Natural killer cell (primary cell): ENCODE results near the gene GSG1L. TPM values are rescaled to one million over a fixed set of nuclear protein-coding genes. Genes with fewer than 3 reads are reported as not detected.

Source experiments
- ATAC-seq, 3 donors: fragments of 150-1000 bp in 2 of 3; fragments of 200-7000 bp in 1 of 3; cut with Tn5 transposase; 1 replicate in 1 of 3; 2 replicates in 2 of 3; pipeline ENCODE4 v1.10.0; 2021; ENCODE audit warnings: mild to moderate bottlenecking in 2 of 3, moderate library complexity in 2 of 3
- DNase-seq, 2 donors: peaks; one replicate each; pipeline versions ENCODE4 v3.0.0 to v3.0.0-alpha.2; 2013 to 2021; ENCODE audit warnings: mixed read lengths in 1 of 2
- H3K27ac ChIP-seq: one replicate; pipeline ENCODE4 v1.5.1; 2013; ENCODE audit warnings: mild to moderate bottlenecking, low read length
- H3K27me3 ChIP-seq: one replicate; pipeline ENCODE4 v1.6.1; 2013; ENCODE audit warnings: low read length; ENCODE audit not compliant: control insufficient read depth, insufficient read depth
- H3K36me3 ChIP-seq: one replicate; pipeline ENCODE4 v1.6.1; 2013; ENCODE audit warnings: low read length; ENCODE audit not compliant: control insufficient read depth, insufficient read depth
- H3K4me1 ChIP-seq: one replicate; pipeline ENCODE4 v1.6.1; 2013; ENCODE audit warnings: low read length; ENCODE audit not compliant: control insufficient read depth, insufficient read depth
- H3K4me3 ChIP-seq: one replicate; pipeline ENCODE4 v1.5.1; 2013; ENCODE audit warnings: low read length
- H3K9me3 ChIP-seq: one replicate; pipeline ENCODE4 v1.6.1; 2013; ENCODE audit warnings: low read length; ENCODE audit not compliant: control insufficient read depth, insufficient read depth
- H3K27ac Mint-ChIP-seq, 2 donors: one replicate each; pipeline ENCODE4 v1.8.0; 2022; ENCODE audit warnings: mild to moderate bottlenecking in 2 of 2, mixed read lengths in 2 of 2, moderate library complexity in 1 of 2
- H3K27me3 Mint-ChIP-seq, 2 donors: one replicate each; pipeline ENCODE4 v1.8.0; 2022; ENCODE audit warnings: low read depth in 2 of 2, mixed read lengths in 2 of 2
- H3K36me3 Mint-ChIP-seq: one replicate; pipeline ENCODE4 v1.8.0; 2022; ENCODE audit warnings: mixed read lengths
- H3K4me1 Mint-ChIP-seq, 2 donors: one replicate each; pipeline ENCODE4 v1.8.0; 2022; ENCODE audit warnings: mixed read lengths in 2 of 2
- H3K4me3 Mint-ChIP-seq: one replicate; pipeline ENCODE4 v1.8.0; 2022; ENCODE audit warnings: mild to moderate bottlenecking, moderate library complexity, mixed read lengths
- H3K9me3 Mint-ChIP-seq, 2 donors: one replicate each; pipeline ENCODE4 v1.8.0; 2022; ENCODE audit warnings: mixed read lengths in 2 of 2
- CTCF ChIP-seq: fragments of 200-600 bp; IDR thresholded peaks from one replicate; pipeline ENCODE4 v1.8.0; 2022; ENCODE audit warnings: antibody characterized with exemption
- WGBS: methylation state at CpG from one replicate; pipeline ENCODE4 v1.1.7; 2013; ENCODE audit warnings: missing lambda C conversion rate; ENCODE audit not compliant: insufficient coverage; 5-methylcytosine and 5-hydroxymethylcytosine counted together
- intact Hi-C: fragments of 100-400 bp; cut with micrococcal nuclease; formaldehyde crosslinking; loops from one replicate; pipeline ENCODE4 v1.14.2; 2022
- total RNA-seq, 4 donors: library from RNA; stranded (reverse); fragments of 120-200 nt in 1 of 4; gene quantifications; one replicate each; pipeline versions ENCODE4 v1.2.3 to v1.2.4, GENCODE V29; 2013 to 2022

GSG1L gene
- total RNA-seq, 3 donors from 2014 or later (not counting 1 experiment from before 2014, with no cell fraction given), result 0.25 TPM; not detected in 2

- ATAC-seq, result no peak
Observed at GRCh38 chr16:27769561-27770255, 293.8 kb downstream of the GSG1L start.

GRCh38 chr16:27768651-27769272 lies 294.8 kb downstream of the GSG1L start:
- ATAC-seq (no peak), DNase-seq (no peak)
- peaks cover 22% of the 10 kb centered on the region for H3K36me3 ChIP-seq
- no peak overlapping the region for H3K27ac ChIP-seq
- H3K9me3 ChIP-seq, result no peaks in the 10 kb centered on the region
- H3K4me3 ChIP-seq, result no peak overlapping the region
- TF ChIP-seq CTCF, result no peak
- no peaks in the 10 kb centered on the region for H3K4me1 ChIP-seq
- H3K9me3 Mint-ChIP-seq, result no peaks in the 10 kb centered on the region
- H3K4me1 Mint-ChIP-seq, result peaks cover 0 to 9% of the 10 kb centered on the region in 2 donors
- no peak overlapping the region for H3K4me3 Mint-ChIP-seq
- intact Hi-C loops, result no loop called here
- no peak overlapping the region for H3K27ac Mint-ChIP-seq
- WGBS, result 85% methylated on average over 8 of the region's 8 CpGs
- H3K36me3 Mint-ChIP-seq, result no peaks in the 10 kb centered on the region
- H3K27me3 Mint-ChIP-seq, result no peaks in the 10 kb centered on the region
- no peaks in the 10 kb centered on the region for H3K27me3 ChIP-seq

More at GRCh38 chr16:27769561-27770255, 293.8 kb downstream of the GSG1L start:
- Histone ChIP-seq H3K9me3 (no peaks in the 10 kb centered on the region), H3K27ac (no peak overlapping the region), H3K36me3 (peaks cover 16% of the 10 kb centered on the region), H3K4me1 (no peaks in the 10 kb centered on the region), H3K27me3 (no peaks in the 10 kb centered on the region), H3K4me3 (no peak overlapping the region)
- no peak for TF ChIP-seq CTCF
- Mint-ChIP-seq H3K27me3 (no peaks in the 10 kb centered on the region), H3K4me1 (peaks cover 0 to 9% of the 10 kb centered on the region in 2 donors), H3K9me3 (no peaks in the 10 kb centered on the region), H3K36me3 (no peaks in the 10 kb centered on the region), H3K27ac (no peak overlapping the region), H3K4me3 (no peak overlapping the region)
- DNase-seq, result no peak
- 95% methylated on average over 27 of the region's 27 CpGs for WGBS
- intact Hi-C loops, result no loop called here

- no peak overlapping the region for H3K27ac ChIP-seq
- Mint-ChIP-seq H3K4me3 (no peak overlapping the region), H3K4me1 (peaks cover 0 to 9% of the 10 kb centered on the region in 2 donors), H3K27ac (no peak overlapping the region), H3K27me3 (no peaks in the 10 kb centered on the region), H3K36me3 (no peaks in the 10 kb centered on the region), H3K9me3 (no peaks in the 10 kb centered on the region)
- intact Hi-C loops, result no loop called here
- no peak for DNase-seq
- no peaks in the 10 kb centered on the region for H3K4me1 ChIP-seq
- H3K4me3 ChIP-seq, result no peak overlapping the region
- WGBS, result 94% methylated on average over 5 of the region's 5 CpGs
- no peaks in the 10 kb centered on the region for H3K27me3 ChIP-seq
- no peaks in the 10 kb centered on the region for H3K9me3 ChIP-seq
- no peak for ATAC-seq
- H3K36me3 ChIP-seq, result peaks cover 22% of the 10 kb centered on the region
- TF ChIP-seq CTCF, result no peak
Observed at GRCh38 chr16:27767971-27768591, 295.4 kb downstream of the GSG1L start.
